ENCODE measurements around the gene ANKLE2.
"Not testable (repeated sequence)": the region's sequence is repeated elsewhere in the genome, so short reads cannot be mapped to it uniquely, and the experiment has no call there.

Gene ANKLE2

DNA sequence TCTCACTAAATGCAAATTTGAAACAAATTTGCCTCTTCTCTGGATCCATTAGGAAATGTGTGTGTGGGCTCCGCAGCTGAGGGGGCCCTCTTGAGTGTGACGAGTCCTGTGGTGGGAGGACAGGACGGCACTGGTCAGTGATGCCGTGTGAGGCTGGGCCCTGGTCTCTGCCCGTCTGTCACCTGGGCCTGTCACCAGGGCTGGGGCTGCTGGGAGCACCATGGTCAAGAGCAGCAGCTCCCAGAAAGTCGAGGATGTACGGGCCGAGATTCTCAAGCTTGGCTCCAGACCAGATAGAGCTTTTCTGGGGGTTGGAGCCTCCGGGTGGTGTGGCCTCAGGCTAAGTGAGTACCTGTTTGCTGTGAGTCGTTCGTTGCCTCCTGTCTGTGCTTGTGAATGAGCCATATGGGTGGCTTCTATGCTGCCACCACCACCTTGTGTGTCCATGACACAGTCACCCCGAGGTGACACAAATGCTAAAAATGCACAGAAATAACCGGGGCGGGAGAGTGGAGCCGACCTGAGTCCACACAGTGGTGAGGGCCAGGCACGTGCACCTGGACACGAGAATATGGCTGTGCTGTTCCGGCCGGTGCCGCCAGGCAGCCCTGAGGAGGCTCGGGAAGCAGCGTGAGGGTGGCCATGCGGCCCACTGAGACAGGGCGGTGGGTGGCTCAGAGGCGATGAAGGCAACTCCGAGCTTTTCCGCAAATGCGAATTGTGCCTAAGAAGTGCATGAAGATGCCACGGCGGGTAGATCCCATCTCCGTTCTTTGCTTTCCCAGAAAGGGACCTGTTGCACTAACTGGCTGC is 42.3 kb downstream of the ANKLE2 start:
- no peak for DNase-seq (ENCODE audit: low spot score)

GRCh38 chr12:132718644-132719043 is 43.0 kb downstream of the ANKLE2 start:
- DNase-seq (ENCODE audit: low spot score) = no peak

DNA sequence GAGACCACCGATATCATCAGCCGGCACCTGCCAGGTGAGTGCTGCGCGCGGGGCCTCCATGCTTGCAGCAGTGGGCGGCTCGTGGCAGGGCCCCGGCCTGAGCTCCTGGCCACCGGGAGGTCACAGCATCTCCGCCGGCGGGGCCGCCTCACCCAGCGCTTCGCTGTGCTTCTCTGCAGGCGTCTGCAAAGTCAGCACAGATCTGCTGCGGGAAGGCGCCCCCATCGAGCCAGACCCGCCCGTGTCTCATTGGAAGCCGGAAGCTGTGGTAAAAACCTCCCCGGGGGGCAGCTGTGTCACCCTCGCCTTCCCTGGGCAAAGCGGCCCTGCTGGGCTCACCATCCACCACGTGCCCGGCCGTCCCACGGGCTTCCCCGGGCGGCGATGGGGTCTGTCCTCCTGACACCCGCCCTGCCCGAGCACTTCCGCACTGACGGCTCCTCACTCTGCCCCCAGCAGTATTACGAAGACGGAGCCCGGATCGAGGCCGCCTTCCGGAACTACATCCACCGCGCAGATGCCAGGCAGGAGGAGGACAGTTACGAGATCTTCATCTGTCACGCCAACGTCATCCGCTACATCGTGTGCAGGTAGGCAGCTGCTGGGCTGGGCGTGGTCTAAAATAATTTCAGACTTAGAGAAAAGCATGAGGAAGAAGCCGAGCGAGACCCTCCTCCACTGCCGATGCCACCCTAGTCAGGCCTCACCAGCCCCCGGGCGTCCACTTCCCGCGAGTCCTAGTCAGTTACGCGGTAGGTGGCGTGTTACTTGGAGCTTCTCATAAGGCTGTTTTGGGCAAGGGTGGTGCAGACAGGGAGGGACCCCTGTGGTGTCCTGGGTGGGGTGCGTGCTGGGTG is 43.9 kb downstream of the ANKLE2 start:
- no peak for DNase-seq (ENCODE audit: low spot score)

GRCh38 chr12:132717011-132717410 is 44.6 kb downstream of the ANKLE2 start:
- no peak for DNase-seq (ENCODE audit: low spot score)

- no peak for DNase-seq (ENCODE audit: low spot score)
These were observed 45.3 kb downstream of the ANKLE2 start for GRCh38 chr12:132716356-132716755.

GRCh38 chr12:132715874-132716273 is 45.8 kb downstream of the ANKLE2 start:
- no peak for DNase-seq (ENCODE audit: low spot score)

GRCh38 chr12:132713123-132713522 is 48.5 kb downstream of the ANKLE2 start:
- no peak for DNase-seq (ENCODE audit: low spot score)

GRCh38 chr12:132711080-132711843 is 50.4 kb downstream of the ANKLE2 start:
- DNase-seq (ENCODE audit: low spot score) = no peak

- DNase-seq (ENCODE audit: low spot score) = peak; percentile 67
These were observed 51.1 kb downstream of the ANKLE2 start, which contains the start of gene PGAM5 for GRCh38 chr12:132710405-132711079. PGAM5 (plus strand) TSS chr12:132710842; CDS start chr12:132710877, 35 bp downstream.

GRCh38 chr12:132710043-132710404 is 51.6 kb downstream of the ANKLE2 start:
- DNase-seq (ENCODE audit: low spot score) = no peak

DNA sequence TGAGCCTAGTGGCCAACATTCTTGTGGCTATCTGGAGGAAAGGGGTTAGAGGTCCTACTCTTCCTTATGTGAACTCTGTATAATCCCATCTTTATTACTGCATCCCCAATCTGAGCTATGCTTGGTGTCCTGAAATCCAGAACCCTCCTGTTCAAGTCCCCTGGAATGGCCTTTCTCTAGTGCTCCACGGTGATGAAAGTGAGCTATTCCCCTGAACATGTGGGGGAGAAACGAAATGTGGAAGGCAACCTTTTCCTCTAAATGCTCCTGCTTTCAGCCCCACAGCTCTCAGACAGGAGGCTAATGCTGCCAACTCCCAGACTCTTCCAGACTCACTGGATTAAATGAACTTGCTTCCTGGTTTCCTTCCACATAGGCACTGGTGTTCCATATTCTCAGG is 53.5 kb downstream of the ANKLE2 start:
- no peak for DNase-seq (ENCODE audit: low spot score)

DNA sequence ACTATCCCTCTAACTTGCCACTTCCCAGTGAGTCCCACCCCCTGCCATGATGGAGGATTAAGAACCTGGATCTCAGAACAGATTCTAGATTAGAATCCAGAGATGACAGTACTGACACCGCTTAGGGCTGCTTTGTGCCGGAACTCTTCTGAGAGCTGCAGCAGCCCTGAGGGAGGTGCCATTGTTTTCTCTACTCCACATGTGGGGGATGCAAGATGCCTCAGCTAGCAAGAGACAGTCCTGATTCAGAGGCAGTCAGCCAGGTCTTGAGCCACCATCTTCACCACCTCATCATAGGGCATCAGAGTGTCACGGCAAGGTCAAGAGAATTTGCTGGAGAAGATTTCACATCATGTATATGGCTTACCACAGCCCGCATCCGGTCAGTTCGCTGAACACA is 54.4 kb downstream of the ANKLE2 start:
- no peak for DNase-seq (ENCODE audit: low spot score)

GRCh38 chr12:132703641-132704040 is 58.0 kb downstream of the ANKLE2 start:
- DNase-seq (ENCODE audit: low spot score) = no peak

DNA sequence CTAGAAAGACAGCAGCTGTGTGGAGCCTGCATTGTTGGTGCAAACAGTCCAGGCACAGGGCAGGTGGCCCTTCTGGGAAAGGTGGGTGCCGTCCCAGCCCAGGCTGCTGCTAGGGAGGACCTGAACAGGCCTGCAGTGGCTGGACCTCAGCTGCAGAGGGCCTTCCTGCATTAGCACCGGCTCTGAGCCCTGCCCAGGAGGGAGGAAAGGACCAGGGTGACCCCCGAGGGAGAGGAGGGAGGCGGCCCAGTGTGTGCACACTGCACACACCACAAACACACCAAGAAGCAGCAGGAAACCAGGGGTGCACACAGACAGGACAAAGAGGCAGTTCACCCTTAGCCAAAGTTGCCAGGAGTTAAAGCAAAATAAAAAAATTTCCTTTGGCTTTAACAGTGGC is 59.0 kb downstream of the ANKLE2 start:
- DNase-seq (ENCODE audit: low spot score) = no peak

DNA sequence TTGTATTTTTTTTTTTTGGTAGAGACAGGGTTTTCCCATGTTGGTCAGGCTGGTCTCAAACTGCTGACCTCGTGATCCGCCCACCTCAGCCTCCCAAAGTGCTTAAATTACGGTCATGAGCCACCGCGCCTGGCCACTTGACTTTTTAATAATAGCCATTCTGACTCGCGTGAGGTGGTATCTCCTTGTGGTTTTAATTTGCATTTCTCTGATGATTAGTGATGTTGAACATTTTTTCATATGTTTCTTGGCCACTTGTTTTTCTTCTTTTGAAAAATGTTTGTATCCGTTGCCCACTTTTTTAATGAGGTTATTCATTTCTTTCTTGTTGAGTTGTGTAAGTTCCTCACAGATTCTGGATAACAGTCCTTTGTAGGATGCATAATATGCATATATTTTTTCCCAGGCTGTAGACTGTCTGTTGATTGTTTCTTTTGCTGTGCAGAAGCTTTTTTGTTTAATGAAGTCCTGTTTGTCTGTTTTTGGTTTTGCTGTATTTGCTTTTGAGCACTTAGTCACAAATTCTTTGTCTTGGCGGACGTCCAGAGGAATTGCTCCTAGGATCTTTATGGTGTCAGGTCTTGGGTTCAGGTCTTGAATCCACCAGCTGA is 61.3 kb downstream of the ANKLE2 start:
- DNase-seq (ENCODE audit: low spot score) = no peak

DNA sequence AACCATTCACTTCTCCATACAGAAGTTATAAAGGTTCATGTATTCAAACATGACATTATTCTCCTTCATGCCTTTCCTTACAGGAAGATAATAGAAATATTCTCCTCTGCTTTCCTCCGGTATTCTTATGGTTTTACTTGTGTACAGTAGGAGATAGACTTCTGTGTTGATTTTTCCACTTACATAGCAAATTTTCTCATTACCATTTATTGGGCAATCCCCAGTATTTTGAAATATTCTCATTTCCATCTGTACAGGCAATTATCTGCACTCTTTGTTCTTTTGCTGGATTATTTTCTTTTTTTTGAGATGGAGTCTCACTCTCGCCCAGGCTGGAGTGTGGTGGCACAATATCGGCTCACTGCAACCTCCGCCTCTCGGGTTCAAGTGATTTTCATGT is 63.3 kb downstream of the ANKLE2 start:
- DNase-seq (ENCODE audit: low spot score) = no peak

GRCh38 chr12:132695431-132695830 is 66.2 kb downstream of the ANKLE2 start:
- no peak for DNase-seq (ENCODE audit: low spot score)

- not testable (repeated sequence) for DNase-seq (ENCODE audit: low spot score)
These were observed 66.7 kb downstream of the ANKLE2 start for GRCh38 chr12:132694888-132695287.

GRCh38 chr12:132692030-132692429 is 69.6 kb downstream of the ANKLE2 start:
- not testable (repeated sequence) for DNase-seq (ENCODE audit: low spot score)

- DNase-seq (ENCODE audit: low spot score) = no peak
These were observed 71.5 kb downstream of the ANKLE2 start for GRCh38 chr12:132690112-132690511.

DNA sequence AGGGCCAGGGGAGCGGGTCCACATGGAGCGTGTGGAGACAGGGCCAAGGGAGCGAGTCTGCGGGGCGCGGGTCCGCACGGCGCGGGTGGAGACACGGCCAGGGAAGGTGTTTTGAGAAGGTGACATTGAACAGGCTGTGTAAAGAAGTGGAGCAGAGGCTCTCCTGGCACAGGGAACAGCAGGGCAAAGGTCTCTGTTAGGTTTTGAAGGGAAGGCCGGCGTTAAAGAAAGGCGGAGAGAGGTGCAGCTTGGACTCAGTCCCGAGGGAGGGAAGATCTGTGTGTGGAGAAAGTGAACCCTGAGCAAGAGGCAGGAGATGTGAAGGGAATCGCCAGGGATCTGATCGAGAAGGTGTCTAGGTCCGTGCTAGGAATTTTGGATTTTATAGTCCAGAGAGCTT is 72.4 kb downstream of the ANKLE2 start:
- DNase-seq (ENCODE audit: low spot score) = no peak
